Stimulated activated CD4-positive, alpha-beta T cell treated with anti-CD3 and anti-CD28 coated beads, Interleukin-1b, Interleukin-23, amount 100 ng/mL, for 4 hours (primary cell): ENCODE measurements around the gene KYAT1.
"Not testable (repeated sequence)": the region's sequence is repeated elsewhere in the genome, so short reads cannot be mapped to it uniquely, and the experiment has no call there.

ENCODE experiments used
- DNase-seq, 2 donors: peaks; one replicate each; pipeline ENCODE4 v3.0.0-alpha.2; 2020; ENCODE audit warnings: low read depth in 2 of 2

KYAT1 gene

GRCh38 chr9:128885376-128885775, 3.6 kb upstream of the KYAT1 start:
- DNase-seq = no peak

GRCh38 chr9:128884164-128884563, 2.4 kb upstream of the KYAT1 start:
- DNase-seq = no peak

DNA sequence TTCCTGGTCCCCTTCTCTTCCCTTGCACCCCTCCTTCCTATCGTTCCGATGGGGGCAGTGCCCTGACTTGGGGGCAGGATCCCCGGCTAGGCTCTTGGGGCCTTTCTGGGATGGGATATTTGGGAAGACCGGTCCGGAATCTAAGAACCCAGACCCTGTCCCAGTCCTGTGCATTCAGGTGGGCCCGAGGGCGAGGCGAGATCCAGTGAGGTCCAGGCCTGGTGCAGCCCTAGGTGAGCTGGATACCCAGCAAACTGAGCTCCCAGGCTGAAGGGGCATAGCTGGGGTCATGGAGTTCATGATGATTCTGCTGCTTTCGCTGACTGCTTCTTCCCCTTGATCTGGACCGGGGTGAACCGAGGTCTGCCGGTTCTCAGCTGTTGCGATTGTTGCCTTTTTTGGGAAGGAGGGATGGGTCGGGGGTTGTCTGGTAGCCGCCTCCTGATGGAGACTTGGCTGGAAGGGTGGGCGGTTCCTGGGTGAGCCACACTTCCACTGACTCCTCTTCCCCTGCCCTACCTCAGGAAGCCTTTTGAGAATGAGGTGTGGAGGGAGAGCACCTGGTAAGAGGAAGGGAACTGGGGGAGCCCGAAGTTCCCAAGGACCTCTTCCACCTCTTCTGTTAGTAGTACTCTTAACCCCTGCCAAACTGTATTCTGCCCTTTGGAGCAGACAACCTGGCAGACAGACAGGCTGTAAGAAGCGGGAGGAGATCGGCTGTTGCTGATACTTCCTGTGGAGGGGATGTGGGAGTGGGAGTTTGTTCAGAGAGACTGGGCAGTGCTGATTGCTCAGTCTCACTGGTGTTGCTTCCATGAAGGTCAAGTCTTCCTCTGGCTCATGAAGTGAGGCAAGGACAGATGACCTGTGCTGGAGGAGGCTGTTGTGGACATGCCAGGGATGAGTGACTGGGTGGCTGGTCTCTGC, 1.2 kb upstream of the KYAT1 start:
- no peak for DNase-seq

DNA sequence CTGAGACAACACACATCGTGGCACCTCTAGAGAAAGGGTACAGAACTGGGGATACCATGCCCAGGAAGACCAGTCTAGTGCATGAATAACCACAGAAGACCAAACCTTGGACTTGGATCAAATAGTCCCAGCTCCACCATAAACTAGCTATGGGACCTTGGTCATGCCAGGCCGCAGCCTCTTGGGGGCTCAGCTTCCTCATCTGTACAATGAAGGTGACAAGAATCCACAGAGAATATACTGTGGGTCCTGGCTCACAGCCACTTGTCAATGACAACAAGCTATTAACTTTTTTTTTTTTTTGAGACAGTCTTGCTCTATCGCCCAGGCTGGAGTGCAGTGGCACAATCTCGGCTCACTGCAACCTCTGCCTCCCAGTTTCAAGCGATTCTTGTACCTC, 3.9 kb downstream of the KYAT1 start:
- DNase-seq = no peak

DNA sequence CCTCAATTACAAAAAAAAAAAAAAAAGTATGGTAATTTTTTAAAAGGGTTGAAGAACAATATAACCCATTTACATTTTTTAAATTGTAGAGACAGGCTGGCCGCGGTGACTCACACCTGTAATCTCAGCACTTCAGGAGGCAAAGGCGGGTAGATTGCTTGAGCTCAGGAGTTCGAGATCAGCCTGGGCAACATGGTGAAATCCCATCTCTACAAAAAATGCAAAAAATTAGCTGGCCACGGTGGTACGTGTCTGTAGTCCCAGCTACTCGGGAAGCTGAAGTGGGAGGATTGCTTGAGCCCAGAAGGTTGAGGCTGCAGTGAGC, 10.8 kb downstream of the KYAT1 start:
- DNase-seq = not testable (repeated sequence)

DNA sequence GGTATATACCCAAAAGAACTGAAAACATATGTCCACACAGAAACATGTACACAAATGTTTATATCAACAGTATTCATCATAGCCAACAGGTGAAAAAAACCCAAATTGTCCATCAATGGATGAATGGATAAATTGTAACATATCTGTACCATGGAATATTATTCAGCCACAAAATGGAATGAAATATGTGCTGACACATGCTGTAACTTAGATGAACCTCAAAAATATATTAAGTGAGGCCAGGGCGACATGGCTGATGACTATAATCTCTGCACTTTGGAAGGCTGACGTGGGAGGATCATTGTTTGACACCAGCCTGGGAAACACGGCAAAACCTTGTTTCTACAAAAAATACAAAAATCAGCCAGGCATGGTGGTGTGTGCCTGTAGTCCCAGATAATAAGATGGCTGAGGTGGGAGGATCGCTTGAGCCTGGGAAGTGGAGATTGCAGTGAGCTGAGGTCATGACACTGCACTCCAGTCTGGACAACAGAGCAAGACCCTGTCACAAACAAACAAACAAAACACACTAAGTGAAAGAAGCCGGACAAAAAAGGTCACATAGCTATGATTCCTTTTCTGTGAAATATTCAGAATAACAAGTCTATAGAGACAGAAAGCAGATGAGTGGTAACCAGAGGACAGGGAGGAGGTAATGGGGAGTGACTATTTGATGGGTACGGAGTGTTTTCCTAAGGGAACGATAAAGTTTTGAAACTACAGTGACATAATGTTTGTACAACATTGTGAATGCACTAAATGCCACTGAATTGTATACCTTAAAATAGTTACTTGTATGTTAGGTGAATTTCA, 11.4 kb downstream of the KYAT1 start:
- DNase-seq = no peak

- peak; percentile 84 to 85 for DNase-seq
Measured at GRCh38 chr9:128863647-128864046, 18.1 kb downstream of the KYAT1 start.

- no peak for DNase-seq
Measured at GRCh38 chr9:128862401-128862851, 19.3 kb downstream of the KYAT1 start.

- DNase-seq = no peak
Measured at GRCh38 chr9:128861501-128861900, 20.2 kb downstream of the KYAT1 start.

DNA sequence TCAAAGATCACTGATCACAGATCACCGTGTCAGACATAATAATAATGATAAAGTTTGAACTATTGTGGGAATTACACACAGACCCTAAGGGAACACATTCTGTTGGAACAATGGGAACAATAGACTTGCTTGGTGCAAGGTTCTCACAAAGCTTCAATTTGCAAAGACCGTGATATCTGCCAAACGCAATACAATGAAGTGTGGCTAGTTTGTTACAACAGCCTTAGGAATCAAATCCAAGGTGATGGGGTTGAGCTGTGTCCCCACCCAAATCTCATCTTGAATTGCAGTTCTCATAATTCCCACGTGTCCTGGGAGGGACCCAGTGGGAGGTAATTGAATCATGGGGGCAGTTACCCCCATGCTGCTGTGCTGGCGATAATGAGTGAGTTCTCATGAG, 20.8 kb downstream of the KYAT1 start:
- no peak for DNase-seq

- DNase-seq = not testable (repeated sequence)
Measured at GRCh38 chr9:128858476-128858875, 23.3 kb downstream of the KYAT1 start.

DNA sequence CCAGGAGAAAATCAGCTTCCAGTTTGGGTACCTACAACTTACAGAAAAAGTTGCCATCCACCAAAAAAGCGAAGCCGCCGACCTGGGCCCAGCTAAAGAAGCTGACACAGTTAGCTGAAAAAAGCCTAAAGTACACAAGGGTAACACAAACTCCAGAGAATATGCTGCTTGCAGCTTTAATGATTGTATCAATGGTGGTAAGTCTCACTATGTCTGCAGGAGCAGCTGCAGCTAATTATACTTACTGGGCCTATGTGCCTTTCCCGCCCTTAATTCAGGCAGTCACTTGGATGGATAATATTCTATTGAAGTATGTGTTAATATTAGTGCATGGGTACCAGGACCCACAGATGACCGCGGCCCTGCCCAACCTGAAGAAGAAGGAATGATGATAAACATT, 27.3 kb downstream of the KYAT1 start:
- DNase-seq = not testable (repeated sequence)

DNA sequence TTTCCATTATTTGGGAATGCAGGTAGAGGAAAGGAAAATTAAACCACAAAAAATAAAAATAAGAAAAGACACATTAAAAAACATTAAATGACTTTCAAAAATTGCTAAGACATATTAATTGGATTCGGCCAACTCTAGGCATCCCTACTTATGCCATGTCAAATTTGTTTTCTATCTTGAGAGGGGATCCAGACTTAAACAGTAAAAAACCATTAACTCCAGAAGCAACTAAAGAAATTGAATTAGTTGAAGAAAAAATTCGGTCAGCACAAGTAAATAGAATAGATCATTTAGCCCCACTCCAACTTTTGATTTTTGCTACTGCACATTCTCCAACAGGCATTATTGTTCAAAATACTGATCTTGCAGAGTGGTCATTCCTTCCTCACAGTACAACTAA, 29.1 kb downstream of the KYAT1 start:
- DNase-seq = not testable (repeated sequence)

DNA sequence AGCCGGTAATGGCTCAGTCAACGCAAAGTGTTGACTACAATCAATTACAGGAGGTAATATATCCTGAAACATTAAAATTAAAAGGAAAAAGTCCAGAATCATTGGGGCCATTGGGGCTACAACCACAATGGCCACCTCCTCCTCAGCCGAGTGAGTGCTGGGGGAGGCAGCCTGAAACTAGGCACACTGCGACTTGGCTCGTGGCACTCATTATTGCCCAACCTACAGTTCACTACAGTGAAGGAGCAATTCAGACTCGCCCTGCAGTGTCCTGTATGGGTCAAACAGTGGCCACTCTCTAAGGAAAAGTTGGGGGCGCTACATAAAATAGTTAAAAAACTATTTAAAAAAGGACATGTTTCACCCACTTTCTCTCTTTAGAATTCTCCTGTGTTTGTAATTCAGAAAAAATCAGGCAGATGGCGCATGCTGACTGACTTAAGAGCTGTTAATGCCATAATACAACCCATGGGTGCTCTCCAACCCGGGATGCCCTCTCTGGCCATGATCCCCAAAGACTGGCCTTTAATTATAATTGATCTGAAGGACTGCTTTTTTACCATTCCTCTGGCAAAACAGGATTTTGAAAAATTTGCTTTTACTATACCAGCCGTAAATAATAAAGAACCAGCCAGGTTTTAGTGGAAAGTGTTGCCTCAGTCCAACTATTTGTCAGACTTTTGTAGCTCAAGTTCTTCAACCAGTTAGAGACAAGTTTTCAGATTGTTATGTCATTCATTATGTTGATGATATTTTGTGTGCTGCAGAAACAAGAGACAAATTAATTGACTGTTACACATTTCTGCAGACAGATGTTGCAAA, 29.8 kb downstream of the KYAT1 start:
- not testable (repeated sequence) for DNase-seq

DNA sequence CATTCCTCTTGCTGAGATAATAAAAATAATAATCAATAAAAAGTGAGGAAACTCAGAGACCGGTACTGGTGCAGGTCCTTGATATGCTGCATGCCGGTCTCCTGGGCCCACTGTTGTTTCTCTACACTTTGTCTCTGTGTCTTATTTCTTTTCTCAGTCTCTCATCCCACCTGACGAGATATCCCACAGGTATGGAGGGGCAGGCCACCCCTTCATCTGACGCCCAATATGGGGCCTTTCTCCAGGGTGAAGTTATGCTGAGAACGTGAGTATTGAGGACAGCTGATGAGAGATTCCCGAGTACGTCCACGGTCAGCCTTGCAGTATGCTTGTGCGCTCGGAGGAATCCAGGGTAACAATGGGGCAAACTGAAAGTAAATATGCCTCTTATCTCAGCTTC, 30.7 kb downstream of the KYAT1 start:
- not testable (repeated sequence) for DNase-seq

GRCh38 chr9:128847803-128848202, 33.9 kb downstream of the KYAT1 start:
- DNase-seq = no peak

DNA sequence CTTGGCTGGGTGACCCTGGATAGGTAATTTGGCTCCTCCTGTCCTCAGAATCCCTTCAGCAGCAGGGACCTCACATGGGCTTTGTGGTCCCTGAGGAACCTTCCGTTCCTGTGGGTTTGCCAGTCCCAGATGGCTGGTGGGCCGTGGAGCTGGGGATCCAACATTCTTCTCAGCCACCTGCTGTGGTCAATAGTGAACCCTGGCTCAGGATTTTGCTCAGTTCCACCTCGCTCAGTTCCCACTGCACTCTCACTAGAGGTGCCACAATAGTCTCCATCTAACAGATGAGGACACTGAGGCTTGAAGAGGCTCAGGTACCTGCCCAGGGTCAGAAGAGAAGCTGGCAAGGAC, 35.1 kb downstream of the KYAT1 start:
- DNase-seq = no peak

GRCh38 chr9:128845186-128845931, 36.4 kb downstream of the KYAT1 start:
- no peak for DNase-seq

- DNase-seq = not testable (repeated sequence)
Measured at GRCh38 chr9:128843171-128843570, 38.6 kb downstream of the KYAT1 start.

- no peak for DNase-seq
Measured at GRCh38 chr9:128841694-128842492, 39.9 kb downstream of the KYAT1 start.
